Cortex of kidney (tissue), 1 donor: ENCODE measurements around the gene MYH7.
"Not testable (repeated sequence)": the region's sequence is repeated elsewhere in the genome, so short reads cannot be mapped to it uniquely, and the experiment has no call there.

Experiments used
- DNase-seq: peaks from one replicate; lab custom pipeline; 2025; lab: John Stamatoyannopoulos, UW

Gene MYH7

DNA sequence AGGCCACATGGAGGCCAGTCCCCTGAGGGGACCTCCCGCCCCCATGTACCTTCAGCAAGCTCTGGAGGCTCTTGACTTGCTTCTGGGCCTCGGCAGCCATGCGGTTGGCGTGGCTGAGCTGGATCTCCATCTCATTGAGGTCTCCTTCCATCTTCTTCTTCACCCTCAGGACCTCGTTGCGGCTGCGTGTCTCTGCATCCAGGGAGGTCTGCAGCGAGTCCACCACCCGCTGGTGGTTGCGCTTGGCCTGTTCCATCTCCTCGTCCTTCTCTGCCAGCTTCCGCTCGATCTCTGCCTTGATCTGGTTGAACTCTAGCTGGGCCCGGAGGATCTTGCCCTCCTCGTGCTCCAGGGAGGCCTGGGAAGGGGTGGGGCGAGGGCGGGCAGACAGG, 49.2 kb downstream of the MYH7 start:
- DNase-seq: not testable (repeated sequence)

DNA sequence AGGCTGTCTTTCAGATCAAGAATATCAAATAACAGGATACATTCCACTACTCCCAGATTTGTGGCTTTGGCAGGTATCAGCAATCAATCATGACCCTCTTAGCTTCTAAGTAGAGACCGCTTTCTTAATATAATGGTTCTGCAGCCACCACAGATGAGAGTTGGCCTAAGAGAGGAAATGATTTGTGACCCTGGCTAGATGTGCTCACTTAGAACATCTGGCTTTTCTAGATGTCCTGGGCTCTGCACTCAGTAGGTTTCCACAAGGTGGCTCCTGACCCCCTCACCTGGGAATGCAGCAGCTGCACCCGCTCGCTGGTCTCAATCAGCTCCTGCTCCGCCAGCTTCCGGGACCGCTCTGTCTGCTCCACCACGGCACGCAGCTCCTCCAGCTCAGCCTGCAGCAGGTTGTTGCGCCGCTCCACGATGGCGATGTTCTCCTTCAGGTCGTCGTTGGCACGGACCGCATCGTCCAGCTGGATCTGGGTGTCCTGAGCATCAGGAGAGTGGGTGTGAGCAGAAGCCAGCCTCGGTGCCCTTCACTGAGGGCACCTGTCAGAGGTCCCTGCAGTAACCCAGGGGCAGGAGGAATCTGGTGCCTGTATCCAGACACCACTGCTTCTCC, 49.7 kb downstream of the MYH7 start:
- DNase-seq: no peak

DNA sequence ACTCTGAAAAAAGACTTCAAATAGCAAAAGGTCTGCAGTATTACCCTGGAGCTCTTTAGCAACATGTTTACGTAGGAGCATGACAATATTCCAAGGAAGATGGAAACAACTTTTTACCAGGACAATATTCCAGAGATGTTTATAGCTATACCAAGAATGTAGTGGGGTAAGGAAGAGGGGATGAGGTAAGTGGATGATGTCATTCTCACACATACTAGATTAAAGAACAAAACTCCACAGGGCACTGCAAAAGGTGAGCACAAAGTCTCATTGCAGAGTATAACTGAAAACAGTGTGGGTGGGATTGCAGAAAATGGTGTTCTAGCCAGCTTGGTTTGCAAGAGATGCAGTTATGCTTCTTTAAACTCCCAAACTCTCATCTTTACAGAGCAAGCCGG, 50.2 kb downstream of the MYH7 start:
- no peak for DNase-seq

DNA sequence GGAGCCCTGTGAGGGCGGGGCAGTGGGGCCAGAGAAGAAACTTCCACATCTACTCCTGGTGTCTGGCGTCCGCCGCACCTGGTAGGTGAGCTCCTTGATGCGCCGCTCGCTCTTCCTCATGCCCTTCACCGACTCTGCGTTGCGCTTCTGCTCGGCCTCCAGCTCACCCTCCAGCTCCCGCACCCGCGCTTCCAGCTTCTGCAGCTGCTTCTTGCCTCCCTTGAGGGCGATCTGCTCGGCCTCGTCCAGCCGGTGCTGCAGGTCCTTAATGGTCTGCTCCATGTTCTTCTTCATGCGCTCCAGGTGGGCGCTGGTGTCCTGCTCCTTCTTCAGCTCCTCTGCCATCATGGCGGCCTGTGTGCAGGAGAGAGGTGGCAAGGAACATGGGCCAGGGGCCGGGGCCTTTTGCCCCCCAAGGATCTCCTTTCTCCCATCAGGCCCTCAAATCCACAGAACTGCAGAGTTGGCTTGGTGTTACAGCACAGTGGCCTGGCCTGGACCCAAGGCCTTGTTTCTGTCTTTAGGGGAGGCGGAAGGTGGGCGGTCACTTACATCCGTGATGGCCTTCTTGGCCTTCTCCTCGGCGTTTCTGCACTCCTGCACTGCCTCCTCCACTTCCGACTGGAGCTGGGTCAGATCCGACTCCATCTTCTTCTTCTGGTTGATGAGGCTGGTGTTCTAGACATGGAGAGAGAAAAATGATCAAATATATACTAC, 50.9 kb downstream of the MYH7 start:
- DNase-seq: no peak

DNA sequence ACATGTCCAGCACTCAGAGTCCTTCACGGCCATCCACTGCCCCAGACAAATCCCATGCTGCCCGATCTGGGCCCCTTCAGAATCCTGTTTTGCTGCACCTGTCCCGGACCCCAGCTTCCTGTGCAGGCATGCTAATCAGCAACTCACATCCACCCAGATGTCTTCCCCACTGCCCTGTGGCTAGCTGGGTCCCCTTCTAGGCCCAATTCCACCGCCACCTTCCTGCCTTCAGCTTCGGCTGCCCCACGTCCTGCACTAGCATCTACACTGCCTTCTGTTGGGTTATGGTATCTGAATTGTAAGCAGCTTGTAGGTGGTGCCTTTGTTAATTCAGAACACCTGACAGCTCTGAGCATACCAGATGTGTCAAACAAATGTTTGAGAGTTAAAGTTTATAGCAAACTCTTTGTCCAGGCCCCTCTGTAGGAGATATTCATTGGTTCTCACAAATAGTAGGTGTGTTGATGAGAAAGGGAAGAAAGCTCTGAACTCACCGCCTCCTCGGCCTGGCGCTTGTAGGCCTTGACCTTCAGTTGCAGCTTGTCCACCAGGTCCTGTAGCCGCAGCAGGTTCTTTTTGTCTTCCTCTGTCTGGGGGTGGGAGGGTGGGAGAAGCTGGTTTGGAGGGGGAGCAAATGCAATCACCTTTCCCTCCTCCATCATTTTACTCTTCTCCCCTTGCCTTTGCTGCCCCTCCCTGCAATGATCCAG, 52.6 kb downstream of the MYH7 start:
- no peak for DNase-seq

DNA sequence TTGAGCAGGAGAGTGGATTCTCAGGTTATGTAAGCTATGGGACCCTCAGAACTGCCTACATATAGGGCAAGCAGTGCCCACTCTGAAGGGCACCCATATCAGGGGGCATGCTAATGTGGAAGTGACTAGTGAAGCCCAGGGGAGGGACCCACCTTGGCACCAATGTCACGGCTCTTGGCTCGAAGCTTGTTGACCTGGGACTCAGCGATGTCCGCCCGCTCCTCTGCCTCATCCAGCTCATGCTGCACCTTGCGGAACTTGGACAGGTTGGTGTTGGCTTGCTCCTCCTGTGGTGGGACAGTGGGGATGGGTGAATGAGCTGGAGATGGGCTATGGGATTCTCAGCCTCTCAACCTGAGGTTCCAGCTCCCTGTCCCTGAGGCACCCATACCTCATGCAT, 53.2 kb downstream of the MYH7 start:
- DNase-seq: no peak

DNA sequence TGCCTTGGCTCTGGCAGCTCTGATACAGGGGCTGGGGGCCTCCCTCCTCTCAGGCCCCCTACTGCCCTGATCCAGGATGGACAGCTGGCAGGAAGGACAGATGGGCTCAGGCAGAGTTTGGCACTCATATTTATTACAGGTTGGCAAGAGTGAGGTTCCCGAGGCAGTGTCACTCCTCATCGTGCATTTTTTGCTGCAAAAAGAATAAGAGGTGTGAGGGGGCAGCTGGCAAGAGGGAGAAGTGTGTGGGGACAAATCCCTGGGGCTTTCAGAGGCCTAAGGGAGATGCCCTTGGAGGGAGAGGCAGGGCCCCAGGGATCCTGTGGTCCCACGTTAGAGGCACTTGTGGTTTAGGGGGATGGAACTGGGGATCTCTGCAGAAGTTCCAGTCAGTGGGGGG, 53.6 kb downstream of the MYH7 start:
- no peak for DNase-seq

DNA sequence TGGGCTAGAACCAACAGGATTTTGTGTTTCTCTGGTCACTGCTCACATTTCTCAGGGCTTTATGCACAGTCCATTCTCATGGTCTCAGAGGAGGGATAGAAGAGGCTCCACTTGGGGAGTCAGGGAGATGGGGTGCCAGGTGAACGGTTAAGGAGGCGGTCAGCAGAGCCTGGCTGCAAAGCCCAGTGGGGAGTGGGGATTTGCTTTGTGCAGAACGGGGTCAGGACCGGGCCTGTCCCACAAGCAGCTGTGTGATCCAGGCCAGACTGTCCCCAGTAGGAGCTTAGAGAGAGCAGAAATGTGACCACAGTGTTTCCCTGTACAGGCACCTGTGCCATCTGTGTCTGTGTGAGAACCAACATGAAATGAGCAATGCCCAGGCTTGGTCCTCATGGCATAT, 54.5 kb downstream of the MYH7 start:
- DNase-seq: no peak

DNA sequence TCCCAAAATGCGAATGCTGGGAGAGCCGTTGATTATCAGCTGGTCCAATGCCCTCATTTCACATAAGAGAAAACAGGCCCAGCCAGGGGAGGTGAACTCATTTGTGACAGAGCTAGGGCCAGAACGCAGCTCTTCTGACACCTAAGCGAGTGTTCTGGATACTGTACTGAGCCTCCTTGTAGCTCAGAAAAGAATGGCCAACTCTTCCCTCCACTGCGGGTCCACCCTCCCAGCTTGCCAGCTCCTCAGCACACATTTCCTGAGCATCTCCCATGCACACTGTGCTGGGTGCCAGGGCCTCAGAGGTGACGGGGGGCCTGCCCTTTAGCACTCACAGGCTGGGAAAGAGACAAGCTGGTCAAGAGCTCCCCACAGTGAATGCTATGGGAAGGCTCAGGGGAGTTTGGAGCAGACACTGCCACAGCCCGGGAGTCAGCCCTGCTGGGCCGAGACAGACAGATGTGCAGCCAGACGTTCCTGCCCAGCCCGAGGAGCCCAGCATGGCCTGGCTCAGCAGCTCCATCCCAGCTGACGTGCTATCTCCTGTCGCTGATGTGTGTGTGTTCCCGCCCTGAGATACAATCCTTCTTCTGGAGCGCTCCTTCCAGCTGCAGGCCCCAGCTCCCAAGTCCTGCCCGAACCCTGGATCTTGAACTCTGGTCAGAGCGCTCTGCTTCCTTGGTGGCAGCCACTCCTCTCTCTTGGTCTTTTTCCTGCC, 55.1 kb downstream of the MYH7 start:
- DNase-seq: no peak

DNA sequence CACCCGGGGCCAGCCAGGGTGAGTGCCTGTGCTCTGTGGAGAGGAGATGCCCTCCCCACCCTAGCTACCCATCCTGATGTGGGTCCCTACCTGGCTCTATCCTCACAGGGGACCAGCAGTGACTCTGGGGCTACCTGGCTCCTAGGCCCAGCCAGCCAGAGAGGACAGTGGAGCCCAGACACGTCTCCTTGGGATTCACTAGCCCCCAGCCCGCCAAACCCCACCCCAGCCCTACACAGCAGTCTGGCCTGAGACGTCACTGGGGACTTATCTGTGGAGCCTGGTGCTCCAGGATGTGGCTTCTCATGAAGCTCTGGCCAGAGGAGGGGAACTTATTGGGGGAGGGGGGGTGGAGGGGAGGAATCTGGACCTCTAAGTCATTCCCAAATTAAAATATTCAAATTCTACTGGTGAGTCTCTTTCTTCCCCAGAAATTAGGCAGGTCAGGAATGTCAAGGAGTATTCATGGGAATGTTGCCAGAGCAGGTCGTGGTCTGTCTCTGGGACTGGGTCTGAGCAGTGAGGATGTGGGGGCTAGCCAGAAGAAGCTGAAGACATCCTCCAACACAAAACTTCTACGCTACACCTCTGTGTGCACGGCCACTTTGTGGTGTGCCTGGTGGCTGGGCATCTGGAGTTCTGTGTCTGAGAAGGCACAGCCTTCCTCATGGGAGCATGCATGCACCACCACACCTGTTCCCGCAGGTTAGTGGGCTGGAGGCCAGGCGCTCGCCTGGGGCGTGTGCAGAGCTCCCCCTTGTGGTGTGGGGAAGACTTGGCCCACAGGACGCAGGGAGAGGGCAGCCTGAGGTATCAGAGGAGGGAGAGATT, 55.9 kb downstream of the MYH7 start:
- DNase-seq: no peak

DNA sequence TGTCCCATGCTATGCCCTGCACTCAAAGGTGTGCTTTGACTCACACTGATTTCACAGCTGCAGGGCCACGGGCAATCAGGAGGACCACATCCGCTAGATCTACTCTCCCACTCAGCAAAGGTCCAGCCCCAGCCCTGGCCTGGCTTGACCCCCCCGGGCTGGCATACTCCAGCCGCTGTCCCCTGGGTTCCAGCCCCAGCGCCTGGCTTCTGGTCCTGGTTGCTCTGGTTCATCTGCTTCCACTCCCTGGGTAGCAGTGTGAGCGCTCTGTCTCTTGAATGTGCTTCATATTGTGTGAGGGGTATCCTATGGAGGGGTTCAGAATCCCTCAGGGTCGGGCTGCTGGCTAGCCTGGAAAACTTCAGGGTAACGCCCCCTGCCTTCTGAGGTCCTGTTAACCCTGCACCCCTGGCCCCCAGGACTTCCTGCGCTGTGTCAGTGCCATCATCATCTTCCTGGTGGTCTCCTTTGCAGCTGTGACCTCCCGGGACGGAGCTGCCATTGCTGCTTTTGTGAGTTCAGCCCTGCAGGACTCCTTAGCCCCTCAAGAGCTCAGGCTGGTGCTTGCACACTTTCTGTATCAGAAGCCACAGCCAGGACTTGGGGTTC, 56.7 kb downstream of the MYH7 start:
- DNase-seq: no peak

DNA sequence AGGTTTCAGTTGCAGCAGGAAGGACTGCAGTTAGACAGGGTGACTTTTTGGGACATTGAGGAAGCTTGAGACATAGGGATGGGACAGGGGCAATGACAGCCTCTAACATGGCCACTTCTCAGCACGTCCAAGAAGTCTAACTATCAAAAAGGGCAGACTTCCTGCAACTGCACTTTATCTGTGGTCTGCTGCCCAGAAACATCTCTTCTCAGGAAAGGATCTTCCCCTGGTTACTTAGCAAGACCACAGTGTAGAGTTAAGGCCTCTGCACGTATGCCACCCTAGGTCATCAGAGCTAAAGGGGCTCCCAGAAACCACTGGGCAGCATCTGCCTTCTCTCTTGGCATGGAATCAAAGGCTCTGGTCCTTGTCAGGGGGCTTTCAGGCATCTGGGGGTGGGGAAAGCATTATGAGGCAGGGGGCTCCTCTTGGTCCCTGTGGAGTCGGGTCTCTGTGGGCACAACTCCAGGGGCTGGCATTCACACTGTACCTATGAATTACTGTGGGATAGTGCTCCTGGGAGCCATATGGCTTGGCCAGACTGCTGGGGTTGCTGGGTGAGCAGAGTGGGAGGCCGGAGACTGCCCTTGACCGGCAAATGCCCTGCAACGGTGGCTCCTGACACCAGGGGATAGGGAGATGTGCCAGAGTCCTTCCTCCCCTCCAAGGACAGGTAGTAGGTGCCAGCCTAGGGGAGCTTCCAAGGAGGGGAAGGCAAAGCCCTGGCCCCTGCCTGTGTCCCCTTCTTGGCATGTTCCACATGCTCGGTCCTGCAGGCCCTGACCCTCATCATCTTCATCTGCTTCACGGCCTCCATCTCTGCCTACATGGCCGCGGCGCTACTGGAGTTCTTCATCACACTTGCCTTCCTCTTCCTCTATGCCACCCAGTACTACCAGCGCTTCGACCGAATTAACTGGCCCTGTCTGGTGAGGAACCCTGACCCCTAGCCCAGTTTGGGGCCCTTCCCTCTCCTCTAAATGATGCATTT, 57.6 kb downstream of the MYH7 start:
- no peak for DNase-seq

DNA sequence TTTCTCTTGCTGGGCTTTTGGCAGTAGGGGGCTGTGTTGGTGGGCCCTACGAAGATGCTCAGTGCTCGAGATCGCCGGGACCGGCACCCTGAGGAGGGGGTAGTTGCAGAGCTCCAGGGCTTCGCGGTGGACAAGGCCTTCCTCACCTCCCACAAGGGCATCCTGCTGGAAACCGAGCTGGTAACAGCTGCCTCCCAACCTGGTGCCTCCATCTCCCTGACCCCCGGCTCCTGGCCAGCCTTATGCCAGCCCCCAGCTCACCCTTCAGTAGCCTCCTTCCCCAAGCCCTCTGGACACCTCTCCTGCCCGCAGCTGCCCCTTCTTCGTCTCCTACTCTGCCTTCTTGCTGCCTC, 58.3 kb downstream of the MYH7 start:
- DNase-seq: no peak

DNA sequence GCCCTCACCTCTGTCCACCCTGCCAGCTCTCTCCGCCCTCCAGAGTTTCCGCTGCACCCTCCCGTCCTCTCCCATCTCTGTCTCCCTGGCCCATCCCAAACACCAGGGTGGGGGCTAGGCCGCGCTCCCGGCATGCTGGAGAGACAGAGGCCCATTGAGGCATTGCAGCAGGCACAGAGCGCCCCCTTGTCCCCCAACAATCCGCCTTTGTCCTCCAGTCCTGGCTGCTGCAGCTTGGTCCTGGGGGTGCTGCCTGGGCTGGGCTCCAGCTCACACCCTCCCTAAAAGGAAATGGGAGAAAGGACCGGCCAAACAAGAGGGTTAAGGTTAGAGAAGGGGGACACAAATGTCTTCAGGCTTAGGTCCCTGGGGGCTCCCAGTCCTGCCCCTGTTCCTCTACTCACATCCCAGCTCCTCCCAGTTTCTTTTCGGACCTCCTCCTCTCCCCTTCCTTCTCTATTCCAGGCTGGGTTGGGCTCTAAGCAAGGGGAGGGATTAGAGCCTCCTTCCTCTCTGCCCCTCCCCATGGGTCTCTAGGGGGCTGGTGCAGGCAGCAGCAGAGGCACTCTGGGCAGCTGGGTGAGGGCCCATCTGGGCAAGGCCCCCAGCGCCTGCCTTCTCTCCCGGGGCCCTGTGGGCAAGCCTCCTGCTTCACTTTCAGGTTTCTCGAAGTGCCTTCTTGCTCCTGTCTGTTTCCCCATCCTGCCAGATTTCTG, 58.8 kb downstream of the MYH7 start, which contains the start of gene CMTM5:
TSS of gene CMTM5 (plus strand) at position 565 of the 716 bp plus-strand sequence. CDS start 206 bp downstream, outside the sequence.
- no peak for DNase-seq

DNA sequence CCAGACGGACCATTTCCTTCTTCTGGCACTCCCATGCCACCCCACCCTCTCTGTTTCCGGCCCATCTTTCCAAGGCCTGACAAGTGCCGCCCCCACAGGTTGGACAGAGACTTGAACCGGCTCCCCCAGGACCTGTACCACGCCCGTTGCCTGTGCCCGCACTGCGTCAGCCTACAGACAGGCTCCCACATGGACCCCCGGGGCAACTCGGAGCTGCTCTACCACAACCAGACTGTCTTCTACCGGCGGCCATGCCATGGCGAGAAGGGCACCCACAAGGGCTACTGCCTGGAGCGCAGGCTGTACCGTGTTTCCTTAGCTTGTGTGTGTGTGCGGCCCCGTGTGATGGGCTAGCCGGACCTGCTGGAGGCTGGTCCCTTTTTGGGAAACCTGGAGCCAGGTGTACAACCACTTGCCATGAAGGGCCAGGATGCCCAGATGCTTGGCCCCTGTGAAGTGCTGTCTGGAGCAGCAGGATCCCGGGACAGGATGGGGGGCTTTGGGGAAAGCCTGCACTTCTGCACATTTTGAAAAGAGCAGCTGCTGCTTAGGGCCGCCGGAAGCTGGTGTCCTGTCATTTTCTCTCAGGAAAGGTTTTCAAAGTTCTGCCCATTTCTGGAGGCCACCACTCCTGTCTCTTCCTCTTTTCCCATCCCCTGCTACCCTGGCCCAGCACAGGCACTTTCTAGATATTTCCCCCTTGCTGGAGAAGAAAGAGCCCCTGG, 59.8 kb downstream of the MYH7 start:
- no peak for DNase-seq

DNA sequence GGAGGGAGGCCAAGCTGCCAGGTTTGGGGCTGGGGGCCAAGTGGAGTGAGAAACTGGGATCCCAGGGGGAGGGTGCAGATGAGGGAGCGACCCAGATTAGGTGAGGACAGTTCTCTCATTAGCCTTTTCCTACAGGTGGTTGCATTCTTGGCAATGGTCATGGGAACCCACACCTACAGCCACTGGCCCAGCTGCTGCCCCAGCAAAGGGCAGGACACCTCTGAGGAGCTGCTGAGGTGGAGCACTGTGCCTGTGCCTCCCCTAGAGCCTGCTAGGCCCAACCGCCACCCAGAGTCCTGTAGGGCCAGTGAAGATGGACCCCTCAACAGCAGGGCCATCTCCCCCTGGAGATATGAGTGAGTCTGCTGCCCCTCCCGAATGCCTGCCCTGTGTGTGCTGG, 62.4 kb downstream of the MYH7 start:
- no peak for DNase-seq

DNA sequence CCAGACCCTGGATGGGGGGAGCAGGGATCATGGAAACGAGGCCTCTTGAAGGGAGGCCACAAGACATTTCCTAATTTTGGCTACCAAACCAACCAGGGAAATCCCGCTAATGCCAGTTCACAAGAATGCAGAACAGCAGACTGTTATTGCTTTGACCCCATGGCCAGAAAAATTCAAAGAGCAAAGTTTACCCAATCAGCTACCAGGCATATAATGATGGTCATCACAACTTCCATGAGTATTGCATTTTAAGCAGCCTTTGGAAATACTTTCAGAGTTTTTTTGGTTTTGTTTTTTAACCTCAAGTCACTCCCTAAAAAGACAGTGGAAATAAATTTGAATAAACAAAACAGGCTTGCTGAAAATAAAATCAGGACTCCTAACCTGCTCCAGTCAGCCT, 63.0 kb downstream of the MYH7 start, which contains the start of gene IL25:
TSS of gene IL25 (plus strand) at position 301 of the 400 bp plus-strand sequence.
- DNase-seq: no peak

DNA sequence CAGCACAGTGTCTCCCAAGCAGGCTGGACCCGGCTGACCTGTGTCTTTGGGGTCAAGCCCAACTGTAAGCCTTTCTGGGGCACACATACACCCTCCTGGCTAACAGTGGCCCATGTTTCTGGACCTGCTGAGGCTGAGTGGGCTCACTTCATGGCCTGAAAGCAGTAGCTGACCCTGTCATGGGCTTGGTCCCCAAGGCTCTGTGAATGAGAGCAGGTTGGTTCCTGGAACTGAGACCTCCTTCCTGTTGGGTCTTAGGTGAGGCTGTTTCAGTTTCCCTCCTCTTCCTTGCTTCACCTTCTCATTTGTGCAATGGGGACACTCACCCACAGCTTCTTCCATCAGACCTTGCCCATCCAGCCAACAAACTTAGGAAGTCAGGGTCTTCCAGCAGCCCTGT, 63.6 kb downstream of the MYH7 start:
- no peak for DNase-seq

DNA sequence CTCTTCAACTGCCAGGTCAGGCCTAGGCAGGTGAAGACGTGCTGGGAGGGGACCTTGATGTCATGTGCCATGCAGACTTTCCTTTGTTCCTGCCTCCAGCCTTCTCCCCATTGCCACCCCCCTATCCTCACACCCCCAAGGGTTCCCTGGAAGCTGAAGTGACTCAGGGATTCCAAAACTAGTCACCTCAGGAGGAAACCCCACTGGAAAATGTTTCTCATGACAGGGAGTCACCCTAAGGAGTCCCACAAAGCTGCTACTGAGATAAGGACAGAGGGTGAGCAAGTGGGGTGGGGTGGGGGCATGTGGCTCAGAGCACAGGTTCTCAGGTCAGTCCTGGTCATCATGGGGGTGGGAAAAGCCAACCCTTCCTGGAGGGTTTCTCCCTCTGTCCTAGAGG, 65.2 kb downstream of the MYH7 start:
- no peak for DNase-seq
